ENCODE measurements around the gene RIOX2. TPM values are rescaled to one million over a fixed set of nuclear protein-coding genes. Genes with fewer than 3 reads are reported as not detected.
"Not testable (repeated sequence)": the region's sequence is repeated elsewhere in the genome, so short reads cannot be mapped to it uniquely, and the experiment has no call there.

The RIOX2 gene
- polyA plus RNA-seq, 1 donor: 39.6 TPM

- DNase-seq: no peak
These were observed 60.8 kb downstream of the RIOX2 start for GRCh38 chr3:97911459-97911858.

- DNase-seq: no peak
These were observed 61.3 kb downstream of the RIOX2 start for GRCh38 chr3:97910931-97911351.

- DNase-seq: not testable (repeated sequence)
These were observed 61.9 kb downstream of the RIOX2 start for GRCh38 chr3:97910236-97910831.

- not testable (repeated sequence) for DNase-seq
These were observed 62.4 kb downstream of the RIOX2 start for GRCh38 chr3:97909830-97910229.

- DNase-seq: no peak
These were observed 70.7 kb downstream of the RIOX2 start for GRCh38 chr3:97901313-97902248.

DNA sequence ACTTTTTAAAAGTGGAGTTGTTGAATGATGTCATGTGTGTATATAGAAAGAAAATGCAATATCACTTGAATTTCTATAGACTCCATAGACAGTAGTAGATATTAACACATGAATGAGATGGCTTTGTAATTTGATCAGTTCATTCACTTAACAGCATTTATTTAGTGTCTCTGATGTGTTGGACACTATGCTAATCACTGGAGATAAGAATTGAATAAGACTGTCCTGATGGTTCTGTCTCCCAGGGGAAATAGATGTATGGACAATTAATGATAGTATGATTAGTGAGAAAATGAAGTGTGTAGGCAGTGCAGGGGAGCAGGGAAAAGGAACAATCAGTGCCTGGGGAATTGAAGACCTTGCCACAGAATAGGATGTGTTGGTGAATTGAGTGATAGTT is 72.9 kb downstream of the RIOX2 start:
- no peak for DNase-seq

DNA sequence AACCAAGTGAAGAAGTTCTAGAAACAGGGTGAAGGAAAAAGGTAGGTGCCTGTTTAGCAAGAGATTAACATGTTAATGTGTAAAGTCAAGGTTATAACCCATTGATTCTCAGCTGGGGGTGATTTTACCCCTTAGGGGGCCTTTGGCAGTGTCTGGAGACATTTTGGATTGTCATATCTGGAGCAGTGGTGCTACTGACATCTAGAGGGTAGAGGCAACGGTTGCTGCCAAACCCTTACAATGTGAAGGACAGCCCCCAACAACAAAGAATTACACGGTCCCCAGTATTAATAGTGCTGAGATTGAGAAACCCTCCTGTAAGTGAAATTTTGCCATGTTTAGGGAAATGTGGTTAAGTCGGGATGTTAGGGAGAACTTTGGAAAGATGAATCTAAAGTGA is 75.7 kb downstream of the RIOX2 start:
- no peak for DNase-seq

DNA sequence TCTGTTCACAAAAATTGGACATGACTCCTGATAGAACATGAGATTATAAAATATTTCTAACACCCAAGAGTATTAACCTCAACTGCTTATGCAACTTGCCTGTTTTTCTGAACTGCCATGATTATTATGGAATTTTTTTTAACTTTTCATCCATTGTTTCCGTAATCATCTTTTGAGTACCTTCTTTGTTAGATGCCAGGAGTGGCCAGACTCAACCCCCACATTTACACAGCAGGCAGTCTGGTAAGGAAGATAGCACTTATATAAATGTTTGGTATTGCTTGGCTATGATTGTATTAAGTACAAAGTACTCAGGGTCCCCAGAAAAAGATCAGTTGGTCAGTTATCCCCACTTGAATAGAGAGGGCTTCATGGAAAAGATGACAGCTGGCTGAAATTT is 76.1 kb downstream of the RIOX2 start:
- no peak for DNase-seq

DNA sequence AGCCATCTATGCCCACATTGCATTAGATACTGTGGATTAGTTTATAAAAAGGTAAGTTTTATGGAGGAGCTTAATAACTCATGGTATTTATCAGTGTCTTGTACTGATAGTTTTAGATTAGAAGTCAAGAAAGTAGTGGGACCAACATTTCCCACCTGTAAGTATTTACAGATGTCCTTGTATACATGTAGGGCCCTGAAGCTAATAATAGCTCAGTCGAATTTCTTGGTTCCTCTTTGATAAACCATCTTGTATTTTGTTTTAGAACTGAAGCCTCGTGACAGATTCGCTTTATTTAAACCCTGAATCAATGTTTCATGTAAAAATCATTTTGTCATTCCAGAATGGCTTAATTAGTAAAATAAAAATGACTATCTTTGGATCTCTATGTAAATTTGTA is 77.0 kb downstream of the RIOX2 start:
- DNase-seq: no peak

DNA sequence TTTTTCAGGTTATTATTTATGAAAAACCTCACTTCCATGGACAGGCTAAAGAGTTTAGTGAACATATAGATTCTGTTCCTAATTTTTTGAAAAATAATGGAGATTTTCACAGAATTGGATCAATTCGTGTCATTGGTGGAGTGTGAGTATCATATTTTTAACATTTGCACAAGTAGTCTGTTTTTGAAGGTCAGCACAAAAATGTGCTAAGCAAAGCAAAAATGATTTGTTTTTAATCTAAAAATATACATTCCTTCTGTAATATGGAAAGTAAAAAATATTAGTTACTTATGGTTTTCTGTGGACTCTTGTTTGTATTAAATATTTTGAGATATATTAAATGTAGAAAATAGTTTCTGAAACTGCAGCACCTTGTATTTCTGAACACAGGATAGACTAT is 79.4 kb downstream of the RIOX2 start:
- no peak for DNase-seq

Other genes with a start within 250 kb of the RIOX2 start
- 18.1 TPM for gene ARL6, start 207.7 kb downstream of the RIOX2 start, polyA plus RNA-seq (ENCODE audit: insufficient read length)
- 27.3 TPM for gene CRYBG3, start 150.4 kb downstream of the RIOX2 start, polyA plus RNA-seq (ENCODE audit: insufficient read length)
- gene GABRR3, start 62.9 kb upstream of the RIOX2 start, polyA plus RNA-seq (ENCODE audit: insufficient read length): 0.03 TPM
- not detected for gene OR5AC2, start 114.7 kb upstream of the RIOX2 start, polyA plus RNA-seq (ENCODE audit: insufficient read length)
- 0.05 TPM for gene OR5H1, start 158.3 kb upstream of the RIOX2 start, polyA plus RNA-seq (ENCODE audit: insufficient read length)
- gene OR5H14, start 175.0 kb upstream of the RIOX2 start, polyA plus RNA-seq (ENCODE audit: insufficient read length): 0.02 TPM
- gene OR5H15, start 194.3 kb upstream of the RIOX2 start, polyA plus RNA-seq (ENCODE audit: insufficient read length): not detected